Measurements from ENCODE around the gene XYLT1. TPM values are rescaled to one million over a fixed set of nuclear protein-coding genes. Genes with fewer than 3 reads are reported as not detected.
A peak's percentile ranks its signal among the peaks of the same experiment; 100 is the strongest.

Gene XYLT1
- total RNA-seq, 8 experiments from 2014 or later: 1.2 to 22.0 (median 6.3) TPM

DNA sequence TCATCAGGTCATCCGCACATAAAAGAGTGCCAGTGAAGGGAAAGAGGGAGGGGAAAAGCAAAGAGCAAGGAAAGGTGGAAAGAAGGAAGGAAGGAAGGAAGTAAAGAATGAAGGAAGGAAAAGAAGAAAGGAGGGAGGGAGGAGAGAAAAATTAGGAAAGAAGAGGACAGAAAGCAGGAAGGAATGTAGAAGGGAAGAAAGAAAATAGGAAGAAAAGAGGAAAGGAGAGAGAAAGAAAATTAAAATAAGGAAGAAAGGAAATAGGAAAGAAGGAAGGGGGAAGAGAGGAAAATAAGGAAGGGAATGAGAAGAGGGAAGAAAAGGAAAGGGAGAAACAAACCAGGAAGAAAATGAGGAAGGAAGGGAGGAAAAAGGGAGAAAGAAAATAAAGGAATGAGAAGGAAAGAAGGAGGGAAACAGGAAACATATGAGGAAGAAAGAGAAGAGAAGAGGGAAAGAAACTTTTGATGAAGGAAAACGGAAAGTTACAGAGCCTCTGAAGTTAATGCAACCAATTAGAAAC, 212.6 kb downstream of the XYLT1 start:
- in situ Hi-C loops (cut with MboI; ENCODE audit: low pct_unique_long_range_greater_than_20kb in 2 of 9, low sequenced_read_pairs in 9 of 9, unreplicated experiment in 9 of 9): no loop called here
- Histone ChIP-seq H3K4me3 (no peak overlapping the region), H3K4me1 (replicated peaks in 1 of 2) (peaks cover 12 to 25% of the 10 kb centered on the region in 2 donors), H3K27ac (peak overlapping the region in 1 of 2 donors; percentile 36)
- ATAC-seq (replicated peaks in 6 of 8): no peak
- 17 to 100% (median 88%) methylated on average over 1 to 2 of the region's 2 CpGs; no CpG with 5 or more reads in 1 of the 10 experiments for WGBS, 10 experiments

DNA sequence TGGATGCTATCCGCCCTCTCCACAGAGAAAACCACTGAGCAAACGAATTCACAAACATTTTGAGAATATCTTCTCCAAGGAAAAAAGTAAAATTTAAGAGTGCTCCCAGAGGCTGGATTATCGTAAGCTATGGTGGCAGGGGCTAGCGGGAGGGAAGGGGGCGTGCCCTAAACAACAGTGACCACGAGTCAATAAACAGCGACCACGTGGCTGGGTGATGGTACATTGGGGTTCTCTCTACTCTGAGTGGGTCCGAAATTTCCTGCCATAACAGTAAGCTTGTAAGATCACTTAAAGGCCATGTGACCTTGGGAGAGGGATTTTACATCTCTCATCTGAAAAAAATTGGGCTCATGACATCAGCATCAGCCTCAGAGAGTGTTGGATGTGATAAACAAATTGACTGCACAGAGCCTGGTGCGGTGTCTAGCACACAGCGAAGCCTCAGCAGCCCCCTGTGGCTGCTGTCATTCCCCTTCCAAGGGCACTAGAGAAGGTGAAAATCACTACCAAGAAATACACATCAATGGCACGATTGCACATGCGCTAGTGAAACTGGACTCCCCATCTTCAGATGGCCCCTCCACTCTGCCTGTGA, 213.2 kb downstream of the XYLT1 start:
- in situ Hi-C loops (cut with MboI; ENCODE audit: low pct_unique_long_range_greater_than_20kb in 2 of 9, low sequenced_read_pairs in 9 of 9, unreplicated experiment in 9 of 9): no loop called here
- Histone ChIP-seq H3K4me3 (no peak overlapping the region), H3K4me1 (replicated peaks in 1 of 2) (peaks cover 10 to 21% of the 10 kb centered on the region in 2 donors), H3K27ac (peak overlapping the region in 1 of 2 donors; percentile 36)
- peak in 5 of 8 experiments; percentile 76 to 90 (median 78) for ATAC-seq (replicated peaks in 6 of 8)
- 53 to 100% (median 90%) methylated on average over 1 to 10 of the region's 13 CpGs for WGBS, 10 experiments

GRCh38 chr16:17252701-17253100, 218.1 kb downstream of the XYLT1 start:
- Histone ChIP-seq H3K27ac (no peak overlapping the region), H3K4me1 (replicated peaks in 1 of 2) (peaks cover 3 to 4% of the 10 kb centered on the region in 2 donors), H3K4me3 (no peak overlapping the region)
- in situ Hi-C loops (cut with MboI; ENCODE audit: low pct_unique_long_range_greater_than_20kb in 2 of 9, low sequenced_read_pairs in 9 of 9, unreplicated experiment in 9 of 9): no loop called here
- no peak for ATAC-seq (replicated peaks in 6 of 8)
- WGBS, 10 experiments: 50 to 100% (median 100%) methylated on average over 1 to 2 of the region's 3 CpGs; no CpG with 5 or more reads in 4 of the 10 experiments

GRCh38 chr16:17252064-17252463, 218.7 kb downstream of the XYLT1 start:
- no peak for ATAC-seq (replicated peaks in 6 of 8)
- Histone ChIP-seq H3K4me1 (replicated peaks in 1 of 2) (no peaks in the 10 kb centered on the region), H3K4me3 (no peak overlapping the region), H3K27ac (no peak overlapping the region)
- in situ Hi-C loops (cut with MboI; ENCODE audit: low pct_unique_long_range_greater_than_20kb in 2 of 9, low sequenced_read_pairs in 9 of 9, unreplicated experiment in 9 of 9): no loop called here
- WGBS, 10 experiments: 84 to 100% (median 91%) methylated on average over 2 to 5 of the region's 7 CpGs; no CpG with 5 or more reads in 4 of the 10 experiments

DNA sequence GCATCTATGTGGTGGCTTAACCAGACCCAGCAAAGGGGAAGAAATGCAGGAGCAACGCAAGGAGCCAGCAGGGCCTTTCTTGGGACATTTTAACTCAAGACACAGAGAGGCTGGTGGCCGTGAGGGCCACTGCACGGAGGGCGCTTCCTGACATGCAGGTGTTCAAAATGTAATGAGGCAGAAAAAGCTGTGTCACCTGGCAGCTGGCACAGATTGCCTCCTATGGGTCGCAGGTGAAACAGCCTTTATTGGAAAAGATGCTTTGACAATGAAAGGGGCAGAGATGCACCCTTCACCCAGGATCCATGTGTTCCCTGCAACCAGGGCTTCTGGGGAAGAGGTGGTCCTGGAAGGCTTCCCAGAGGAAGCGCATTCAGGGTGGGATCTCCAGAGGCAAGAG, 219.3 kb downstream of the XYLT1 start:
- WGBS, 10 experiments: 63 to 100% (median 100%) methylated on average over 1 to 4 of the region's 6 CpGs; no CpG with 5 or more reads in 2 of the 10 experiments
- in situ Hi-C loops (cut with MboI; ENCODE audit: low pct_unique_long_range_greater_than_20kb in 2 of 9, low sequenced_read_pairs in 9 of 9, unreplicated experiment in 9 of 9): no loop called here

GRCh38 chr16:17246974-17247732, 223.6 kb downstream of the XYLT1 start:
- WGBS, 10 experiments: 62 to 100% (median 98%) methylated on average over 1 to 8 of the region's 10 CpGs; no CpG with 5 or more reads in 3 of the 10 experiments
- ATAC-seq (replicated peaks in 6 of 8): no peak
- no peak overlapping the region for H3K27ac ChIP-seq
- H3K4me3 ChIP-seq: no peak overlapping the region
- in situ Hi-C loops (cut with MboI; ENCODE audit: low pct_unique_long_range_greater_than_20kb in 2 of 9, low sequenced_read_pairs in 9 of 9, unreplicated experiment in 9 of 9): no loop called here
- peaks cover 8 to 9% of the 10 kb centered on the region in 2 donors for H3K4me1 ChIP-seq (replicated peaks in 1 of 2)

More for the DNA sequence above, 219.3 kb downstream of the XYLT1 start:
- Histone ChIP-seq H3K4me1 (replicated peaks in 1 of 2) (no peaks in the 10 kb centered on the region), H3K27ac (no peak overlapping the region), H3K4me3 (no peak overlapping the region)
- ATAC-seq (replicated peaks in 6 of 8): no peak

GRCh38 chr16:17246268-17246885, 224.4 kb downstream of the XYLT1 start:
- in situ Hi-C loops (cut with MboI; ENCODE audit: low pct_unique_long_range_greater_than_20kb in 2 of 9, low sequenced_read_pairs in 9 of 9, unreplicated experiment in 9 of 9): no loop called here
- H3K4me1 ChIP-seq (replicated peaks in 1 of 2): peaks cover 8 to 9% of the 10 kb centered on the region in 2 donors
- no peak overlapping the region for H3K4me3 ChIP-seq
- no peak overlapping the region for H3K27ac ChIP-seq
- WGBS, 10 experiments: 0 to 100% (median 85%) methylated on average over 1 to 5 of the region's 8 CpGs; no CpG with 5 or more reads in 3 of the 10 experiments
- ATAC-seq (replicated peaks in 6 of 8): no peak

DNA sequence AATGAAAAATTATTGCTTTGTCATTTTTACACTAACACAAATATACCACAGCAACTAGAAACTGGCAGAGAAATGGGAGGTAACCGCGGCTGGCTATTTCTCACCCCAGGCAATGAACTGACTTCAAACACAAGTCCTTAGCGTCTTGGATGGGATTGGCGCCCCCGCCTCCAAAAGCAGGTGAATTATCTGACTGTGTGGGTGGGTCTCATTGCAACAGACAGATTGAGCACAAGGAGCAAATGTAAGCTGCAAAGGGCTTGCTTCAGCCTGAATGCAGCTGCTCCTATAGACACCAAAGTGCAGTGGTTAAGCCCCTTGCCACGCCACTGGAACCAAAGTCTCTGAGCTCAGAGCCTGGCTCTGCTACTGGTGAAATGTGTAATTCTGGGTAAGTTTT, 225.0 kb downstream of the XYLT1 start:
- Histone ChIP-seq H3K4me1 (replicated peaks in 1 of 2) (peaks cover 8 to 9% of the 10 kb centered on the region in 2 donors), H3K4me3 (no peak overlapping the region), H3K27ac (no peak overlapping the region)
- 70 to 100% (median 80%) methylated on average over 2 to 4 of the region's 6 CpGs; no CpG with 5 or more reads in 4 of the 10 experiments for WGBS, 10 experiments
- peak in 5 of 8 experiments; percentile 46 to 76 (median 54) for ATAC-seq (replicated peaks in 6 of 8)
- in situ Hi-C loops (cut with MboI; ENCODE audit: low pct_unique_long_range_greater_than_20kb in 2 of 9, low sequenced_read_pairs in 9 of 9, unreplicated experiment in 9 of 9): no loop called here

DNA sequence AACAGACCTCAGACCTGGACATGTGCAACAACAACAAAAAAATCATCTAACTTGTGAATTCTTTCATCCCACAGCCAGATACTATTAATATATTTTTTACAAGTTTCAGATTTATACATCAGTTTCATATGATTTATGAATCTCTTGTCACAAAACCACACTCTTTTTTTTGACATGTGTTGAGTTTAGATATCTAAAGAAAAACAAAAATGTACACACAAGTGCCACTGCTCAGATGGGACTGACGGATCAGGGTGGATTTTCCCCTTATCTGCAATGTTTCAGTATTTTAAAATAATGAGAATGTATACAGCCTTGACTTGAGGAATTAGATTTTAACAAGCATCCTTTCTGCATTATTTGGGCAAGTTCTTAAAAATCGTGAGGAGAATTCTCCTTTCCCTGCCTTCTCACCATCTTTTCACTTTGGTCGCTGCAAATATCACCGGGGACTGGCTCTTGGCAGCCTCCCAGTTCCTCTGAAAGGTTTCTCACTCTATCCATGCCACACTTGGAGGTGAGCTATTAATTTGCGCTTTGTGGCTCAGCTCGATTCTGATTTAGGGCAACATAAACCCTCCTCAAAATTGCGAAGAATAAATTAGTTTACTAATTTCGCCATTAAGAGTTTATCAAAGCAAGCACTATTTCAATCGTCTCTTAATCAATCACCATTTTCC, 225.7 kb downstream of the XYLT1 start:
- WGBS, 10 experiments: 62 to 89% (median 82%) methylated on average over 3 to 9 of the region's 9 CpGs
- Histone ChIP-seq H3K4me1 (replicated peaks in 1 of 2) (peaks cover 8 to 9% of the 10 kb centered on the region in 2 donors), H3K27ac (no peak overlapping the region), H3K4me3 (no peak overlapping the region)
- in situ Hi-C loops (cut with MboI; ENCODE audit: low pct_unique_long_range_greater_than_20kb in 2 of 9, low sequenced_read_pairs in 9 of 9, unreplicated experiment in 9 of 9): no loop called here
- ATAC-seq (replicated peaks in 6 of 8): no peak

- WGBS, 10 experiments: 30 to 96% (median 88%) methylated on average over 1 to 6 of the region's 8 CpGs; no CpG with 5 or more reads in 3 of the 10 experiments
Observed at GRCh38 chr16:17241264-17241835, 229.4 kb downstream of the XYLT1 start.

DNA sequence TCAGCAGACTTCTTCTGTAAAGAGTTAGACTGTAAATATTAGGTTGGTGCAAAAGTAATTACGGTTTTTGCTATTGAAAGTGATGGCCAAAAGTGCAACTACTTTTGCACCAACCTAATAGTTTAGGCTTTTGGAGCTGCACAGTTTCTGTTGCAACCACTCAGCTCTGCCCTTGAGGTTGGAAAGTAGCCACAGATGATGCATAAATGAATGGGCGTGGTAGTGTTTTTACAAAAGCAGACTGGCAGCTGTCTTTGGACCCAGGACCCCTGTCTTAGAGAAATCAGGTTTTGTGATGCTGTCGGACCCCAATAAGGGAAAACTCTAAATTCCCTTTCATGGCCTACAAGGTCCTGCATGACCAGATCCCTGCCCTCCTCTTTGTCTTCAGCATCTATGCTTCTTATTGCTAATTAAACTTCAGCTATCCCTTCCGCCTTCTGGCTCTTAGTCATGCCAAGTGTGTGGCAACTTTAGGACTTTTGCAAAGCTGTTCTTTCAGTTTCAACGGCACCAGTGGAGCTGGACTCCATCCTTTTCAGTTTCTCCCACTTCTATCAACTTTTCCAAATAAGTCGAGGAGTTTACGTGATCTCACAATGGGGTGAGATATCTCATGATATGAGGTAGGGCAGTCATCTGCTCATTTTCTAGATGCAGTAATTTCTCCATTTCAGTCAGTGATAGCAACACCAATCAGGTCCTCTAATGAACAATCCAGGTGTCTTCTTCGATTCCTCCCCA, 232.3 kb downstream of the XYLT1 start:
- in situ Hi-C loops (cut with MboI; ENCODE audit: low pct_unique_long_range_greater_than_20kb in 2 of 9, low sequenced_read_pairs in 9 of 9, unreplicated experiment in 9 of 9): no loop called here
- peak in 2 of 8 experiments; percentile 10 to 15 for ATAC-seq (replicated peaks in 6 of 8)
- H3K27ac ChIP-seq: no peak overlapping the region
- no peak overlapping the region for H3K4me3 ChIP-seq
- WGBS, 10 experiments: 51 to 100% (median 86%) methylated on average over 1 to 7 of the region's 8 CpGs; no CpG with 5 or more reads in 1 of the 10 experiments
- peaks cover 0 to 3% of the 10 kb centered on the region in 2 donors for H3K4me1 ChIP-seq (replicated peaks in 1 of 2)

More at GRCh38 chr16:17241264-17241835, 229.4 kb downstream of the XYLT1 start:
- in situ Hi-C loops (cut with MboI; ENCODE audit: low pct_unique_long_range_greater_than_20kb in 2 of 9, low sequenced_read_pairs in 9 of 9, unreplicated experiment in 9 of 9): no loop called here
- Histone ChIP-seq H3K27ac (no peak overlapping the region), H3K4me1 (replicated peaks in 1 of 2) (peaks cover 8 to 9% of the 10 kb centered on the region in 2 donors), H3K4me3 (no peak overlapping the region)
- no peak for ATAC-seq (replicated peaks in 6 of 8)

Data from motor neuron (in vitro differentiated cells).